Vagina (tissue), 2 donors: Measurements from ENCODE around the gene SPATS2. TPM values are rescaled to one million over a fixed set of nuclear protein-coding genes. Genes with fewer than 3 reads are reported as not detected.

ENCODE experiments used
- DNase-seq, 2 donors: peaks; one replicate each; pipeline ENCODE4 v3.0.0-alpha.2; 2017; ENCODE audit errors: extremely low spot score in 2 of 2
- H3K27ac ChIP-seq: fragments of 200-600 bp; sonication (generic); one replicate; pipeline ENCODE4 v1.5.1; 2019
- H3K27me3 ChIP-seq: fragments of 200-600 bp; sonication (generic); one replicate; pipeline ENCODE4 v1.5.1; 2019
- H3K36me3 ChIP-seq, 2 donors: fragments of 200-600 bp; sonication (generic); one replicate each; pipeline ENCODE4 v1.5.1; 2017 to 2019
- H3K4me1 ChIP-seq: fragments of 200-600 bp; sonication (generic); one replicate; pipeline ENCODE4 v1.5.1; 2019
- H3K4me3 ChIP-seq, 2 donors: fragments of 200-600 bp; sonication (generic); 1 replicate in 1 of 2; 2 replicates in 1 of 2; pipeline ENCODE4 v1.5.1; 2016 to 2019
- H3K9me3 ChIP-seq: fragments of 200-600 bp; sonication (generic); one replicate; pipeline ENCODE4 v1.5.1; 2019
- POLR2A ChIP-seq, 2 donors: fragments of 450-650 bp; IDR thresholded peaks; one replicate each; pipeline ENCODE4 v1.6.1; 2017; ENCODE audit warnings: antibody characterized with exemption in 2 of 2, mild to moderate bottlenecking in 2 of 2, moderate library complexity in 2 of 2
- POLR2AphosphoS5 ChIP-seq, 2 donors: sonication (generic); formaldehyde crosslinking; IDR thresholded peaks; one replicate each; pipeline ENCODE4 v1.9.0; 2017; ENCODE audit warnings: antibody characterized with exemption in 2 of 2, mild to moderate bottlenecking in 2 of 2, low read depth in 1 of 2; ENCODE audit not compliant: insufficient read depth in 1 of 2
- intact Hi-C: fragments of 100-400 bp; cut with DNase I; formaldehyde crosslinking; loops from one replicate; pipeline ENCODE4 v1.15.1; 2023
- total RNA-seq: library from RNA; depleted of rRNA; stranded (reverse); fragments of >200 nt; gene quantifications from one replicate; pipeline ENCODE4 v1.2.3, GENCODE V29; 2016
- TF ChIP-seq, protein P1 (sequence below), 3 experiments: fragments of 450-650 bp in 2 of 3; fragments of 200-600 bp in 1 of 3; sonication (generic) in 1 of 3; IDR thresholded peaks; one replicate each; pipeline ENCODE4 v1.5.1; 2017 to 2019; ENCODE audit warnings: antibody characterized with exemption in 3 of 3, mild to moderate bottlenecking in 2 of 3, moderate library complexity in 2 of 3

SPATS2 gene
- total RNA-seq, 1 donor from 2014 or later, result 28.0 TPM

DNA sequence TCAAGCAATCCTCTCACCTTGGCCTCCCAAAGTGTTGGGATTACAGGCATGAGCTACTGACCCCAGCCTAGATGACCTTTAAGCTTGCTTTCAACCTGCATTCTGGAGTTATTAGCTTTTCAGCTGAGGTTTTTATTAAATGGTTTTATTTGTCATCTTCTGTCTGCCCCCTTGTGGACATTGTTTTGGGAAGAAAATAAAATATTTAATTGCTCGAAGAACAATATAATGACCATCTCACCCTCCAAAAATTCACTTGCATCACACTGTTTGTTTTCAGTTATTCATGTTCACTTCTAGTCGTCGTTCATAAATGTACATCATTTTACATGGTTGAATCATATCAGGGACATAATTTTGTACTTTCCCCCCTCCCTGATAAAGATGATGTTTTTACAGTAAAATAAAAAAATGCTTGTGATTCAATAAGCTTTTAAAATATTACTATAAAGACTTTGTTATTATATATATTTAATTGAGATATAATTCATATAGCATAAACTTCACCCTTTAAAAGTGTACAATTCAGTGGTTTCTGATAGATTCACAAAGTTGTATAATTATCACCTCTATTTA is 10.1 kb upstream of the SPATS2 start:
- TF ChIP-seq POLR2A (IDR thresholded peaks at IDR 0.05), result no peak
- TF ChIP-seq, protein P1, sequence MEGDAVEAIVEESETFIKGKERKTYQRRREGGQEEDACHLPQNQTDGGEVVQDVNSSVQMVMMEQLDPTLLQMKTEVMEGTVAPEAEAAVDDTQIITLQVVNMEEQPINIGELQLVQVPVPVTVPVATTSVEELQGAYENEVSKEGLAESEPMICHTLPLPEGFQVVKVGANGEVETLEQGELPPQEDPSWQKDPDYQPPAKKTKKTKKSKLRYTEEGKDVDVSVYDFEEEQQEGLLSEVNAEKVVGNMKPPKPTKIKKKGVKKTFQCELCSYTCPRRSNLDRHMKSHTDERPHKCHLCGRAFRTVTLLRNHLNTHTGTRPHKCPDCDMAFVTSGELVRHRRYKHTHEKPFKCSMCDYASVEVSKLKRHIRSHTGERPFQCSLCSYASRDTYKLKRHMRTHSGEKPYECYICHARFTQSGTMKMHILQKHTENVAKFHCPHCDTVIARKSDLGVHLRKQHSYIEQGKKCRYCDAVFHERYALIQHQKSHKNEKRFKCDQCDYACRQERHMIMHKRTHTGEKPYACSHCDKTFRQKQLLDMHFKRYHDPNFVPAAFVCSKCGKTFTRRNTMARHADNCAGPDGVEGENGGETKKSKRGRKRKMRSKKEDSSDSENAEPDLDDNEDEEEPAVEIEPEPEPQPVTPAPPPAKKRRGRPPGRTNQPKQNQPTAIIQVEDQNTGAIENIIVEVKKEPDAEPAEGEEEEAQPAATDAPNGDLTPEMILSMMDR (IDR thresholded peaks at IDR 0.05), result peak in 2 of 3 experiments; percentile 9 to 13
- peaks cover 11% of the 10 kb centered on the region for H3K4me1 ChIP-seq
- DNase-seq, result no peak
- no peaks in the 10 kb centered on the region for H3K27me3 ChIP-seq
- H3K36me3 ChIP-seq, result no peaks in the 10 kb centered on the region
- intact Hi-C loops, result loop anchor here (5.0 kb wide), 1 partner anchor 155 kb away; no protein-coding TSS in a partner anchor
- H3K27ac ChIP-seq, result no peak overlapping the region
- H3K4me3 ChIP-seq, result no peak overlapping the region
- H3K9me3 ChIP-seq, result no peaks in the 10 kb centered on the region

DNA sequence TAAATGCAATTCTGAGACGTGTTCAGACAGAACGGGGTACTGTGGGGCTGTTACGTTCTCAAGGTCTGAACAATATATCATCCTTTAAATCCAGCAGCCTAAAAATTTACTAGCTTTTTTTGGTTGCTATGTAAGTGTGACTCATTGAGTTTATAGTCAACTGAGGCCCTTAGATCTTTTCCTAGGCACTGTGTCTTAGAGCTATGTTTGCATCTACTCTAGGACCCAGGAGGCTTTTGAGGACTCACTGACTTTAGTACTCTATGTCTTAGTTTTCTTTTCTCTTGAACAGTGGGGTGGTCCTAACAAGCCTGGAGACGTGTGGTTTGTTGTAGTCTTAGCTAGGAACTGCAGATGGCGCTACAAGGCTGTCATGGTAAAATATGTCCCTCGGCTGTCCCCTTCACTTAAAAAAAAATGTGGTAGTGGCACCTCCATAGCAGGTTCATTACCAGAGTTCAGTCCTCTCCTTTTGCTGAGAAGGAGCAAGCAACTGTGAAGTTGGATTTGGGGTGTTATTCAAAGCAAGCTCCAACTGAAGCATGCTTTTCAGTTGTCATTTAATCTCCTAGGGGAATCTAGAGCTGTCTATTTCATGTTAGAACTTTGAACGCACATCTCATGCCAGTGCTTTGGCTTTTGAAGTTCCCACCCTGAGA is 8.7 kb upstream of the SPATS2 start:
- Histone ChIP-seq H3K4me1 (peaks cover 11% of the 10 kb centered on the region), H3K36me3 (no peaks in the 10 kb centered on the region), H3K9me3 (no peaks in the 10 kb centered on the region), H3K27me3 (no peaks in the 10 kb centered on the region), H3K27ac (no peak overlapping the region), H3K4me3 (no peak overlapping the region)
- no peak for DNase-seq
- intact Hi-C loops, result loop anchor here (5.0 kb wide), 1 partner anchor 154 kb away; no protein-coding TSS in a partner anchor
- TF ChIP-seq, protein P1 (IDR thresholded peaks at IDR 0.05), result peak; percentile 56 to 65 (median 59)
- no peak for TF ChIP-seq POLR2A (IDR thresholded peaks at IDR 0.05)

DNA sequence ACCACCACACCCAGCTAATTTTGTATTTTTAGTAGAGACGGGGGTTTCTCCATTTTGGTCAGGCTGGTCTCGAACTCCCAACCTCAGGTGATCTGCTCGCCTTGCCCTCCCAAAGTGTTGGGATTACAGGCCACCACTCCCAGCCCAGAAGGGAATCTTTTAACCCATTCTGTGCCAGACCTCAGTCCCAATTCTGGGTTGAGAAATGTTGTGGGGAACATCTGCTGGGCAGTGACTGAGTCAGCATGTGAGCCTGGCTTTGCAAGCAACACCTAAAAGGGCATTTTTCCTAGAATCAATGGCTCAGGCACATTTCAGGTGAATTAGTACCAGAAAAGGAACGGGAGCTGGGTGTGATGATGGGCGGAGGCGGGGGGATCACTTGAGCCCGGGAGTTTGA is 7.6 kb upstream of the SPATS2 start:
- no peak for TF ChIP-seq POLR2A (IDR thresholded peaks at IDR 0.05)
- TF ChIP-seq, protein P1 (IDR thresholded peaks at IDR 0.05), result no peak
- TF ChIP-seq POLR2AphosphoS5 (IDR thresholded peaks at IDR 0.05; ENCODE audit: insufficient read depth in 1 of 2, low read depth in 1 of 2), result no peak
- peaks cover 18% of the 10 kb centered on the region for H3K4me1 ChIP-seq
- no peaks in the 10 kb centered on the region for H3K27me3 ChIP-seq
- no peak overlapping the region for H3K27ac ChIP-seq
- intact Hi-C loops, result loop anchor here (5.0 kb wide), 1 partner anchor 153 kb away; no protein-coding TSS in a partner anchor
- H3K36me3 ChIP-seq, result no peaks in the 10 kb centered on the region
- DNase-seq, result no peak
- no peaks in the 10 kb centered on the region for H3K9me3 ChIP-seq
- H3K4me3 ChIP-seq, result no peak overlapping the region

DNA sequence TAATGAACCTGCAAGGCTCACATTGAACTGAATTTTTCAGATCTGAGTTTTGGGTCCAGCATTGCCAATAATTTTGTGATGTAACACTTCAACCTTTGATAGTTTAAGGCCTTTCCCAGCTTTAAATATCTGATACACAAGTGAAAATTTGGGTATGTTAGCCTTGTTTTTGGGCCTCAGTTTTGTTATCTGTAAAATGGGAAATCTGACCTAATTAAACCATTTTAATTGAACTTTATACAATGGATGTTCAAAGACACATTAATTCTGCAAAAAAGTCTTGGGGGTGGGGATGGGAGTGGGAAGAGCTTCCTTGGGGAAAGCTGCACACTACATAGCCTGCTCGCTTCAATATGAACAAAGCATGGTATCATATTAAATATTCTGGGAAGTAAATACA is 5.2 kb upstream of the SPATS2 start:
- Histone ChIP-seq H3K27ac (no peak overlapping the region), H3K27me3 (no peaks in the 10 kb centered on the region), H3K36me3 (no peaks in the 10 kb centered on the region), H3K9me3 (no peaks in the 10 kb centered on the region), H3K4me1 (peaks cover 36% of the 10 kb centered on the region), H3K4me3 (no peak overlapping the region)
- DNase-seq, result no peak
- intact Hi-C loops, result no loop called here
- no peak for TF ChIP-seq POLR2A (IDR thresholded peaks at IDR 0.05)
- no peak for TF ChIP-seq POLR2AphosphoS5 (IDR thresholded peaks at IDR 0.05; ENCODE audit: insufficient read depth in 1 of 2, low read depth in 1 of 2)
- TF ChIP-seq, protein P1 (IDR thresholded peaks at IDR 0.05), result no peak

DNA sequence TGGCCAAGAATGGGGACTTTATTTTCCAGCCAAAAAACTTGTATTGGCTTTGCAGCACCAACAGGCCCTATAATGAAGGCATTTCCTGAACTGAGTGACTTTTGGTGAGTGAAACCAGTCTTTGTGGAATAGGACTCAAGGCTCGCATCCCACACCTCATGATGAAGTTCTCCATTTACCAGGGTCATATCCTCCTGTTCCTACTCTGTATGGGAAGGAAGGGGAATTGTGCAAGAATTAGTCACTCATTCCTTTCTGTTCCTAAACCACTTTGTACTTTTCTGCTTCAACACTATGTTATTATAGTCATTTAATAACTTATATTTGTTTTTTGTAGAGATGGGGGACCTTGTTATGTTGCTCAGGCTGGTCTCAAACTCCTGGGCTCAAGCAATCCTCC is 2.3 kb upstream of the SPATS2 start:
- DNase-seq, result no peak
- no peaks in the 10 kb centered on the region for H3K27me3 ChIP-seq
- H3K36me3 ChIP-seq, result no peaks in the 10 kb centered on the region
- no peak overlapping the region for H3K4me3 ChIP-seq
- TF ChIP-seq POLR2AphosphoS5 (IDR thresholded peaks at IDR 0.05; ENCODE audit: insufficient read depth in 1 of 2, low read depth in 1 of 2), result peak in 1 of 2 donors; percentile 44
- no peak for TF ChIP-seq POLR2A (IDR thresholded peaks at IDR 0.05)
- no peak overlapping the region for H3K27ac ChIP-seq
- H3K4me1 ChIP-seq, result peaks cover 57% of the 10 kb centered on the region
- intact Hi-C loops, result no loop called here
- H3K9me3 ChIP-seq, result no peaks in the 10 kb centered on the region
